ENCODE measurements around the gene ZNF451. TPM values are rescaled to one million over a fixed set of nuclear protein-coding genes. Genes with fewer than 3 reads are reported as not detected.

ZNF451 gene
- total RNA-seq, 2 donors from 2014 or later, result 58.1 to 72.5 TPM

- Histone ChIP-seq H3K9me3 (ENCODE audit: control insufficient read depth, low read length) (no peaks in the 10 kb centered on the region), H3K4me3 (ENCODE audit: low read length) (no peak overlapping the region), H3K27me3 (ENCODE audit: control insufficient read depth, insufficient read depth, low read length, poor library complexity, severe bottlenecking) (no peaks in the 10 kb centered on the region), H3K4me1 (ENCODE audit: control insufficient read depth, insufficient read depth, low read length) (no peaks in the 10 kb centered on the region), H3K9ac (ENCODE audit: extremely low read depth, low read length, poor library complexity, severe bottlenecking) (no peak overlapping the region), H3K27ac (ENCODE audit: low read depth, low read length) (no peak overlapping the region), H3K36me3 (ENCODE audit: control insufficient read depth, insufficient read depth, low read length) (peaks cover 55% of the 10 kb centered on the region)
- Mint-ChIP-seq H3K4me3 (no peak overlapping the region), H3K27ac (no peak overlapping the region), H3K36me3 (ENCODE audit: low read depth) (peaks cover 40% of the 10 kb centered on the region), H3K9me3 (peaks cover 2% of the 10 kb centered on the region), H3K27me3 (ENCODE audit: insufficient read depth) (no peaks in the 10 kb centered on the region), H3K4me1 (no peaks in the 10 kb centered on the region)
- no peak for DNase-seq
- WGBS, 2 experiments (ENCODE audit: insufficient coverage in 1 of 2, insufficient read length in 1 of 2), result 78 to 97% methylated on average over 1 of the region's 1 CpG
- no peak for TF ChIP-seq CTCF (conservative IDR thresholded peaks at IDR 0.05)
Observed at GRCh38 chr6:57142178-57142525, 52.2 kb downstream of the ZNF451 start.

GRCh38 chr6:57143690-57144089 lies 53.7 kb downstream of the ZNF451 start:
- no peaks in the 10 kb centered on the region for H3K9me3 ChIP-seq (ENCODE audit: control insufficient read depth, low read length)
- H3K4me3 ChIP-seq (ENCODE audit: low read length), result no peak overlapping the region
- WGBS, 2 experiments (ENCODE audit: insufficient coverage in 1 of 2, insufficient read length in 1 of 2), result 100% methylated on average over 1 of the region's 1 CpG; no CpG with 5 or more reads in 1 of the 2 experiments
- Mint-ChIP-seq H3K4me1 (no peaks in the 10 kb centered on the region), H3K9me3 (peaks cover 2% of the 10 kb centered on the region), H3K27ac (no peak overlapping the region), H3K4me3 (no peak overlapping the region), H3K36me3 (ENCODE audit: low read depth) (peaks cover 50% of the 10 kb centered on the region), H3K27me3 (ENCODE audit: insufficient read depth) (no peaks in the 10 kb centered on the region)
- no peak for TF ChIP-seq CTCF (conservative IDR thresholded peaks at IDR 0.05)
- no peaks in the 10 kb centered on the region for H3K4me1 ChIP-seq (ENCODE audit: control insufficient read depth, insufficient read depth, low read length)
- H3K27me3 ChIP-seq (ENCODE audit: control insufficient read depth, insufficient read depth, low read length, poor library complexity, severe bottlenecking), result no peaks in the 10 kb centered on the region
- peaks cover 66% of the 10 kb centered on the region for H3K36me3 ChIP-seq (ENCODE audit: control insufficient read depth, insufficient read depth, low read length)
- H3K27ac ChIP-seq (ENCODE audit: low read depth, low read length), result no peak overlapping the region
- DNase-seq, result no peak
- H3K9ac ChIP-seq (ENCODE audit: extremely low read depth, low read length, poor library complexity, severe bottlenecking), result no peak overlapping the region

GRCh38 chr6:57147401-57147800 lies 57.4 kb downstream of the ZNF451 start:
- Histone ChIP-seq H3K4me1 (ENCODE audit: control insufficient read depth, insufficient read depth, low read length) (no peaks in the 10 kb centered on the region), H3K9me3 (ENCODE audit: control insufficient read depth, low read length) (no peaks in the 10 kb centered on the region), H3K27me3 (ENCODE audit: control insufficient read depth, insufficient read depth, low read length, poor library complexity, severe bottlenecking) (no peaks in the 10 kb centered on the region), H3K36me3 (ENCODE audit: control insufficient read depth, insufficient read depth, low read length) (peaks cover 61% of the 10 kb centered on the region), H3K27ac (ENCODE audit: low read depth, low read length) (no peak overlapping the region), H3K9ac (ENCODE audit: extremely low read depth, low read length, poor library complexity, severe bottlenecking) (no peak overlapping the region), H3K4me3 (ENCODE audit: low read length) (no peak overlapping the region)
- Mint-ChIP-seq H3K9me3 (peaks cover 2% of the 10 kb centered on the region), H3K27ac (no peak overlapping the region), H3K4me3 (no peak overlapping the region), H3K27me3 (ENCODE audit: insufficient read depth) (no peaks in the 10 kb centered on the region), H3K36me3 (ENCODE audit: low read depth) (peaks cover 68% of the 10 kb centered on the region), H3K4me1 (no peaks in the 10 kb centered on the region)
- no peak for TF ChIP-seq CTCF (conservative IDR thresholded peaks at IDR 0.05)
- no peak for DNase-seq
- WGBS, 2 experiments (ENCODE audit: insufficient coverage in 1 of 2, insufficient read length in 1 of 2), result 93 to 100% methylated on average over 4 to 5 of the region's 5 CpGs

Measured in endodermal cell (in vitro differentiated cells).